Trophoblast cell (in vitro differentiated cells and primary cell): ENCODE results near the gene NPAS4.

Experiments used
- DNase-seq, 2 donors: peaks; one replicate each; pipeline ENCODE4 v3.0.0-alpha.2; 2016
- H2AFZ ChIP-seq: 2 replicates; pipeline ENCODE4 v1.6.1; 2013; ENCODE audit warnings: low read length, moderate library complexity, mild to moderate bottlenecking; ENCODE audit not compliant: insufficient read depth, poor library complexity
- H2AK5ac ChIP-seq: 2 replicates; pipeline ENCODE4 v1.6.1; 2013; ENCODE audit warnings: mild to moderate bottlenecking, low read length
- H2BK120ac ChIP-seq: 2 replicates; pipeline ENCODE4 v1.6.1; 2013; ENCODE audit warnings: low read length, mild to moderate bottlenecking, moderate library complexity; ENCODE audit not compliant: insufficient read depth, poor library complexity
- H2BK12ac ChIP-seq: 2 replicates; pipeline ENCODE4 v1.6.1; 2013; ENCODE audit warnings: mild to moderate bottlenecking, low read length, moderate library complexity
- H2BK5ac ChIP-seq: 2 replicates; pipeline ENCODE4 v1.6.1; 2013; ENCODE audit warnings: low read length, low read depth, moderate library complexity, mild to moderate bottlenecking; ENCODE audit not compliant: poor library complexity
- H3K14ac ChIP-seq: 2 replicates; pipeline ENCODE4 v1.6.1; 2013; ENCODE audit warnings: mild to moderate bottlenecking, low read length
- H3K18ac ChIP-seq: 2 replicates; pipeline ENCODE4 v1.6.1; 2013; ENCODE audit warnings: mild to moderate bottlenecking, low read length
- H3K23ac ChIP-seq: 2 replicates; pipeline ENCODE4 v1.6.1; 2013; ENCODE audit warnings: low read length
- H3K27ac ChIP-seq: 2 replicates; pipeline ENCODE4 v1.5.1; 2013; ENCODE audit warnings: low read depth, mild to moderate bottlenecking, inconsistent platforms, low read length, moderate library complexity
- H3K27me3 ChIP-seq: 2 replicates; pipeline ENCODE4 v1.6.1; 2013; ENCODE audit warnings: inconsistent platforms, mild to moderate bottlenecking, low read length, moderate library complexity; ENCODE audit not compliant: insufficient read depth
- H3K36me3 ChIP-seq, 2 experiments: 1 replicate in 1 of 2; 2 replicates in 1 of 2; pipeline ENCODE4 v1.6.1; 2013; ENCODE audit warnings: low read length in 2 of 2, mild to moderate bottlenecking in 2 of 2, moderate library complexity in 1 of 2; ENCODE audit not compliant: insufficient read depth in 2 of 2, control insufficient read depth in 1 of 2
- H3K4ac ChIP-seq: 2 replicates; pipeline ENCODE4 v1.6.1; 2013; ENCODE audit warnings: low read depth, mild to moderate bottlenecking, low read length, moderate library complexity
- H3K4me1 ChIP-seq, 2 experiments: 1 replicate in 1 of 2; 2 replicates in 1 of 2; pipeline ENCODE4 v1.6.1; 2013; ENCODE audit warnings: low read length in 2 of 2, mild to moderate bottlenecking in 2 of 2, moderate library complexity in 1 of 2; ENCODE audit not compliant: insufficient read depth in 2 of 2, control insufficient read depth in 1 of 2
- H3K4me2 ChIP-seq: 2 replicates; pipeline ENCODE4 v1.6.1; 2013; ENCODE audit warnings: inconsistent platforms, mild to moderate bottlenecking, low read length, moderate library complexity
- H3K4me3 ChIP-seq: 2 replicates; pipeline ENCODE4 v1.5.1; 2013; ENCODE audit warnings: mild to moderate bottlenecking, low read depth, low read length, inconsistent platforms
- H3K79me1 ChIP-seq: one replicate; pipeline ENCODE4 v1.6.1; 2013; ENCODE audit warnings: low read length
- H3K79me2 ChIP-seq: 2 replicates; pipeline ENCODE4 v1.6.1; 2013; ENCODE audit warnings: low read length, mild to moderate bottlenecking; ENCODE audit not compliant: control insufficient read depth, insufficient read depth, poor library complexity
- H3K9ac ChIP-seq: 2 replicates; pipeline ENCODE4 v1.6.1; 2013; ENCODE audit warnings: mild to moderate bottlenecking, low read length
- H3K9me3 ChIP-seq: 2 replicates; pipeline ENCODE4 v1.6.1; 2013; ENCODE audit warnings: low read depth, mild to moderate bottlenecking, control low read depth, inconsistent platforms, low read length; ENCODE audit not compliant: insufficient read depth
- H4K12ac ChIP-seq: 2 replicates; pipeline ENCODE4 v1.6.1; 2013; ENCODE audit warnings: low read depth, mild to moderate bottlenecking, low read length, moderate library complexity
- H4K8ac ChIP-seq: 2 replicates; pipeline ENCODE4 v1.6.1; 2013; ENCODE audit warnings: low read depth, mild to moderate bottlenecking, low read length, moderate library complexity
- H4K91ac ChIP-seq: one replicate; pipeline ENCODE4 v1.6.1; 2013; ENCODE audit warnings: low read depth, mild to moderate bottlenecking, low read length, moderate library complexity
- WGBS: extraction: QIAGEN DNeasy Blood & Tissue Kit; methylation state at CpG from one replicate; pipeline ENCODE4 v1.1.7; 2013; ENCODE audit warnings: missing lambda C conversion rate; ENCODE audit not compliant: insufficient read length, insufficient coverage; ENCODE audit errors: extremely low coverage; 5-methylcytosine and 5-hydroxymethylcytosine counted together

NPAS4 gene

GRCh38 chr11:66418168-66418985, 2.5 kb upstream of the NPAS4 start:
- no peak overlapping the region for H3K18ac ChIP-seq
- no peak overlapping the region for H4K8ac ChIP-seq
- H3K4me1 ChIP-seq = peaks cover 5 to 6% of the 10 kb centered on the region in 2 experiments
- peaks cover 24% of the 10 kb centered on the region for H3K27me3 ChIP-seq
- no peaks in the 10 kb centered on the region for H3K9me3 ChIP-seq
- H3K79me1 ChIP-seq = no peaks in the 10 kb centered on the region
- H3K36me3 ChIP-seq = no peaks in the 10 kb centered on the region
- no peak overlapping the region for H2BK120ac ChIP-seq
- no peaks in the 10 kb centered on the region for H3K79me2 ChIP-seq
- H3K23ac ChIP-seq = no peak overlapping the region
- peak; percentile 59 to 84 for DNase-seq
- H2AK5ac ChIP-seq = no peak overlapping the region
- H4K12ac ChIP-seq = no peak overlapping the region
- no peak overlapping the region for H3K4me3 ChIP-seq
- no peak overlapping the region for H4K91ac ChIP-seq
- no peak overlapping the region for H3K9ac ChIP-seq
- no CpG with 5 or more reads among the region's 16 CpGs for WGBS
- no peak overlapping the region for H3K14ac ChIP-seq
- no peak overlapping the region for H2AFZ ChIP-seq
- H3K27ac ChIP-seq = no peak overlapping the region
- H2BK12ac ChIP-seq = no peak overlapping the region
- no peak overlapping the region for H3K4ac ChIP-seq
- H2BK5ac ChIP-seq = no peak overlapping the region
- H3K4me2 ChIP-seq = peak overlapping the region; percentile 28

DNA sequence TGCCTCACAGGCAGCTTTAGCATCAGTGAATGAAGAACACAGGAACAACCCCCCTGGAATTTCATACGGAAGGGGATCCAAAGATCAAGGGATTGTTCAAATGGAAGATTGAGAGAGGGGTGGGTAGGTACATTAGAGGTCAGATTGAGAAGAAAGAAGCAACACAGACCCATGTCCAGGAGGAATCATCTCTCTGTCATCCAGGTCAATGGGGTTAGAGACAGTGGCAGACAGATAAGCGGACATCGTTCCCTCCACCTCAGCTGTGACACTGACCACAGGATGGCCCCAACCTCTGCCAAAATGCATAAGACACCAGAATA, 1.9 kb upstream of the NPAS4 start:
- peaks cover 5 to 6% of the 10 kb centered on the region in 2 experiments for H3K4me1 ChIP-seq
- H3K14ac ChIP-seq = no peak overlapping the region
- H3K79me1 ChIP-seq = no peaks in the 10 kb centered on the region
- H3K9me3 ChIP-seq = no peaks in the 10 kb centered on the region
- H3K27me3 ChIP-seq = peaks cover 24% of the 10 kb centered on the region
- no peak overlapping the region for H3K9ac ChIP-seq
- H4K12ac ChIP-seq = no peak overlapping the region
- H2AK5ac ChIP-seq = no peak overlapping the region
- H2BK12ac ChIP-seq = no peak overlapping the region
- H4K8ac ChIP-seq = no peak overlapping the region
- no peak overlapping the region for H3K4me3 ChIP-seq
- H2AFZ ChIP-seq = no peak overlapping the region
- no peak overlapping the region for H4K91ac ChIP-seq
- no peak overlapping the region for H3K23ac ChIP-seq
- no peak overlapping the region for H3K27ac ChIP-seq
- H2BK5ac ChIP-seq = no peak overlapping the region
- H3K18ac ChIP-seq = no peak overlapping the region
- no peaks in the 10 kb centered on the region for H3K36me3 ChIP-seq
- H3K4ac ChIP-seq = no peak overlapping the region
- no peak overlapping the region for H3K4me2 ChIP-seq
- no CpG with 5 or more reads among the region's 3 CpGs for WGBS
- no peak overlapping the region for H2BK120ac ChIP-seq
- no peaks in the 10 kb centered on the region for H3K79me2 ChIP-seq
- DNase-seq = no peak

- no peak overlapping the region for H3K4me3 ChIP-seq
- no peak overlapping the region for H4K12ac ChIP-seq
- no peak overlapping the region for H2AFZ ChIP-seq
- peaks cover 5 to 6% of the 10 kb centered on the region in 2 experiments for H3K4me1 ChIP-seq
- H2BK120ac ChIP-seq = no peak overlapping the region
- no peak overlapping the region for H2BK5ac ChIP-seq
- no peak overlapping the region for H3K4ac ChIP-seq
- no peak for DNase-seq
- no peak overlapping the region for H3K23ac ChIP-seq
- no peaks in the 10 kb centered on the region for H3K79me2 ChIP-seq
- H2BK12ac ChIP-seq = no peak overlapping the region
- no peak overlapping the region for H3K14ac ChIP-seq
- no CpG with 5 or more reads among the region's 30 CpGs for WGBS
- peaks cover 24% of the 10 kb centered on the region for H3K27me3 ChIP-seq
- no peak overlapping the region for H4K8ac ChIP-seq
- H4K91ac ChIP-seq = no peak overlapping the region
- no peaks in the 10 kb centered on the region for H3K79me1 ChIP-seq
- no peak overlapping the region for H2AK5ac ChIP-seq
- no peaks in the 10 kb centered on the region for H3K36me3 ChIP-seq
- H3K18ac ChIP-seq = no peak overlapping the region
- no peaks in the 10 kb centered on the region for H3K9me3 ChIP-seq
- no peak overlapping the region for H3K27ac ChIP-seq
- no peak overlapping the region for H3K9ac ChIP-seq
- no peak overlapping the region for H3K4me2 ChIP-seq
Measured at GRCh38 chr11:66419825-66420224, 1.0 kb upstream of the NPAS4 start.

DNA sequence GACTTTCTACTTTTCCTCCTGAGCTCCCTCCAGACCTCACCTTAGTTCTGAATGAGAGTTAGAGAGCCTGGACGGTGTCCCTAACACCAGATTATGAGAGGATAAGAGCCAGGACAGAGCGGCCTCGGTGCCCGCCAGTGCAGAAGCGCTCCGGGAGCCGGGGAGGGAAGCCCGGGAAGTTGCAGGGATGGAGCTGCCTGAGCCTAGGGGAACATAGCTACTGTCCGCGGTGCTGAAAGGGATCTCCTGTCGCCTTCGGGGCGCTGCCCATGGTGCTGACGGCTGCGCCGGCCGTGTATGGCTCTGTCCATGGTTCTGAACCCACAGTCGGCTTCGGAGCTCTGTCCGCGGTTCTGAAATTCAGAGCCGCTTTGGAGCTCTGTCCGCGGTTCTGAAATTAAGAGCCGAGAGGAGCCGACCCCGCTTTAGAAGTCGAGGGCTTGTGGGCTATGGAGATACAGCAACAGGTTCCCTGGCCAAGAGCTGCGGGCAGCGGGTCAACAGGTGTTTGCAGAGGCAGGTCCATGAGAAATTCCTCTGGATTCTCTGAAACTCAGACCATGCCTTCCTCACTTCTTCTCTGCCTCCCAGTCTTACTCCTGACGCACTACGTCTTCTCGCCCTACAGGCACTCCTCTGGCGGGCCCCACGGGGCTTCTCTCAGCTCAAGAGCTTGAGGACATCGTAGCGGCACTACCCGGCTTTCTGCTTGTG, 814 bp downstream of the NPAS4 start:
- H3K14ac ChIP-seq = no peak overlapping the region
- H2AFZ ChIP-seq = no peak overlapping the region
- H3K4me2 ChIP-seq = no peak overlapping the region
- no peaks in the 10 kb centered on the region for H3K36me3 ChIP-seq
- no peak overlapping the region for H4K91ac ChIP-seq
- DNase-seq = peak; percentile 87 to 94
- no peak overlapping the region for H3K4me3 ChIP-seq
- H3K18ac ChIP-seq = no peak overlapping the region
- H2BK12ac ChIP-seq = no peak overlapping the region
- WGBS = no CpG with 5 or more reads among the region's 38 CpGs
- no peak overlapping the region for H3K23ac ChIP-seq
- no peak overlapping the region for H3K27ac ChIP-seq
- H4K12ac ChIP-seq = no peak overlapping the region
- H3K79me1 ChIP-seq = no peaks in the 10 kb centered on the region
- no peak overlapping the region for H3K4ac ChIP-seq
- H2BK5ac ChIP-seq = no peak overlapping the region
- H3K9ac ChIP-seq = no peak overlapping the region
- H3K9me3 ChIP-seq = no peaks in the 10 kb centered on the region
- H4K8ac ChIP-seq = no peak overlapping the region
- no peak overlapping the region for H2BK120ac ChIP-seq
- H2AK5ac ChIP-seq = no peak overlapping the region
- H3K79me2 ChIP-seq = no peaks in the 10 kb centered on the region
- peaks cover 24% of the 10 kb centered on the region for H3K27me3 ChIP-seq
- peaks cover 5 to 6% of the 10 kb centered on the region in 2 experiments for H3K4me1 ChIP-seq
